HCT116 (cell line): ENCODE results near the gene DKK3. TPM values are rescaled to one million over a fixed set of nuclear protein-coding genes. Genes with fewer than 3 reads are reported as not detected.

Source experiments
- ATAC-seq: fragments of 200-7000 bp; cut with Tn5 transposase; 2 replicates; pipeline ENCODE4 v1.9.1; 2020; ENCODE audit warnings: mild to moderate bottlenecking, moderate library complexity
- BruUV-seq: library from RNA; stranded (reverse); fragments of 400-500 nt; replicated peaks from 2 replicates; lab custom pipeline; 2021; lab: Mats Ljungman, UMichigan
- CTCF ChIA-PET: fragments of 300-600 bp; sonication (Branson Sonifier 250); formaldehyde crosslinking; loops from one replicate; lab custom pipeline; 2021; ENCODE audit warnings: antibody characterized with exemption; lab: Charles Lee
- POLR2A ChIA-PET: fragments of 300-600, 350-600 bp; sonication (Branson Sonifier 250); formaldehyde crosslinking; loops from one replicate; lab custom pipeline; 2021; ENCODE audit warnings: antibody characterized with exemption; lab: Charles Lee
- RAD21 ChIA-PET, 2 experiments: fragments of 300-600 bp; sonication (Branson Sonifier 250); formaldehyde crosslinking; loops; one replicate each; lab custom pipeline; 2023; ENCODE audit warnings: low total read pairs in 2 of 2; ENCODE audit not compliant: uncharacterized antibody in 2 of 2, unreplicated experiment in 2 of 2, low non-redundant PET in 1 of 2; lab: Charles Lee
- DNase-seq: peaks from one replicate; pipeline ENCODE4 v3.0.0-alpha.2; 2010; ENCODE audit warnings: low read depth, low spot score
- H2AFZ ChIP-seq: fragments of 200-600 bp; shearing (Covaris generic), sonication (generic); 2 replicates; pipeline ENCODE4 v1.6.1; 2017; ENCODE audit warnings: low read depth, mixed run types, mixed read lengths, antibody characterized with exemption, low read length; ENCODE audit not compliant: poor library complexity, severe bottlenecking
- H3K27ac ChIP-seq: 2 replicates; pipeline ENCODE4 v1.5.1; 2012; ENCODE audit warnings: low read depth, low read length
- H3K27me3 ChIP-seq: fragments of 200-600 bp; sonication (generic); 2 replicates; pipeline ENCODE4 v1.6.1; 2016; ENCODE audit warnings: mixed run types, low read length, mixed read lengths; ENCODE audit not compliant: insufficient read depth
- H3K36me3 ChIP-seq, 2 experiments: fragments of 200-500 bp in 1 of 2; fragments of 200-600 bp in 1 of 2; sonication (Bioruptor generic) in 1 of 2; sonication (generic) in 1 of 2; 2 replicates each; pipeline versions ENCODE4 v1.5.1 to v1.6.1; 2014 to 2016; ENCODE audit warnings: low read length in 2 of 2, inconsistent platforms in 1 of 2, mixed read lengths in 1 of 2, mixed run types in 1 of 2; ENCODE audit not compliant: insufficient read depth in 2 of 2, control insufficient read depth in 1 of 2
- H3K4me1 ChIP-seq, 2 experiments: fragments of 200-600 bp in 1 of 2; sonication (generic) in 1 of 2; 2 replicates each; pipeline versions ENCODE4 v1.5.1 to v1.6.1; 2012 to 2017; ENCODE audit warnings: low read length in 2 of 2, inconsistent platforms in 1 of 2, mild to moderate bottlenecking in 1 of 2, mixed read lengths in 1 of 2, mixed run types in 1 of 2, moderate library complexity in 1 of 2; ENCODE audit not compliant: insufficient read depth in 2 of 2, control insufficient read depth in 1 of 2
- H3K4me2 ChIP-seq: fragments of 200-600 bp; sonication (generic); 2 replicates; pipeline ENCODE4 v1.6.1; 2017; ENCODE audit warnings: mixed run types, low read length, mixed read lengths
- H3K4me3 ChIP-seq, 2 experiments: fragments of 200-600 bp in 1 of 2; sonication (generic) in 1 of 2; replicated peaks in 1 of 2; 2 replicates each; pipeline ENCODE4 v1.5.1; 2011 to 2016; ENCODE audit warnings: low read length in 2 of 2, control low read depth in 1 of 2, low read depth in 1 of 2, mild to moderate bottlenecking in 1 of 2, mixed read lengths in 1 of 2, mixed run types in 1 of 2
- H3K79me2 ChIP-seq: fragments of 200-600 bp; sonication (generic); 2 replicates; pipeline ENCODE4 v1.6.1; 2017; ENCODE audit warnings: mild to moderate bottlenecking, mixed run types, low read length, moderate library complexity, mixed read lengths; ENCODE audit not compliant: insufficient read depth
- H3K9ac ChIP-seq: fragments of 200-600 bp; sonication (generic); 2 replicates; pipeline ENCODE4 v1.6.1; 2016; ENCODE audit warnings: low read length, mixed read lengths
- H3K9me2 ChIP-seq: fragments of 200-600 bp; sonication (generic), shearing (Covaris generic); 2 replicates; pipeline ENCODE4 v1.6.1; 2017; ENCODE audit warnings: mixed run types, mild to moderate bottlenecking, moderate library complexity; ENCODE audit not compliant: insufficient read depth
- H3K9me3 ChIP-seq, 2 experiments: fragments of 200-500 bp in 1 of 2; fragments of 200-600 bp in 1 of 2; sonication (Bioruptor generic) in 1 of 2; sonication (generic) in 1 of 2; 2 replicates each; pipeline ENCODE4 v1.6.1; 2014 to 2017; ENCODE audit warnings: low read length in 2 of 2, mixed read lengths in 2 of 2, inconsistent platforms in 1 of 2, low read depth in 1 of 2, mild to moderate bottlenecking in 1 of 2, mixed run types in 1 of 2, moderate library complexity in 1 of 2; ENCODE audit not compliant: control insufficient read depth in 1 of 2, insufficient read depth in 1 of 2
- H4K20me1 ChIP-seq: fragments of 200-600 bp; sonication (generic), shearing (Covaris generic); 2 replicates; pipeline ENCODE4 v1.6.1; 2017; ENCODE audit warnings: mixed run types, mild to moderate bottlenecking, moderate library complexity; ENCODE audit not compliant: insufficient read depth
- ATF3 ChIP-seq: IDR thresholded peaks from 2 replicates; pipeline ENCODE4 v1.6.1; 2012
- CBX3 ChIP-seq: IDR thresholded peaks from 2 replicates; pipeline ENCODE4 v1.6.1; 2012; ENCODE audit warnings: low read depth
- CTCF ChIP-seq, 3 experiments: fragments of 200-600 bp in 1 of 3; sonication (generic) in 1 of 3; IDR thresholded peaks in 2 of 3; conservative IDR thresholded peaks in 1 of 3; 2 replicates each; pipeline ENCODE4 v1.5.1; 2012 to 2017; ENCODE audit warnings: low read depth in 2 of 3, low read length in 2 of 3, antibody characterized with exemption in 1 of 3, borderline replicate concordance in 1 of 3, control low read depth in 1 of 3, mild to moderate bottlenecking in 1 of 3, mixed read lengths in 1 of 3, mixed run types in 1 of 3, moderate library complexity in 1 of 3; ENCODE audit not compliant: insufficient read depth in 1 of 3
- EGR1 ChIP-seq: IDR thresholded peaks from 2 replicates; pipeline ENCODE4 v1.6.1; 2012; ENCODE audit warnings: low read depth
- EZH2 ChIP-seq: fragments of 200-600 bp; sonication (generic); IDR thresholded peaks from 2 replicates; pipeline ENCODE4 v1.6.1; 2017; ENCODE audit warnings: antibody characterized with exemption, mixed run types
- EZH2phosphoT487 ChIP-seq: fragments of 200-600 bp; IDR thresholded peaks from 2 replicates; pipeline ENCODE4 v1.6.1; 2018; ENCODE audit warnings: antibody characterized with exemption, borderline replicate concordance
- JUND ChIP-seq: IDR thresholded peaks from 2 replicates; pipeline ENCODE4 v1.6.1; 2012
- POLR2A ChIP-seq: IDR thresholded peaks from 2 replicates; pipeline ENCODE4 v1.7.0; 2011; ENCODE audit warnings: borderline replicate concordance; ENCODE audit not compliant: insufficient read depth, insufficient read length; ENCODE audit errors: extremely low read depth
- POLR2AphosphoS5 ChIP-seq: IDR thresholded peaks from 2 replicates; pipeline ENCODE4 v1.6.1; 2011; ENCODE audit warnings: mild to moderate bottlenecking, low read depth, low read length, moderate library complexity
- RAD21 ChIP-seq: IDR thresholded peaks from 2 replicates; pipeline ENCODE4 v1.6.1; 2012; ENCODE audit warnings: low read depth, mild to moderate bottlenecking
- SIN3A ChIP-seq: IDR thresholded peaks from 2 replicates; pipeline ENCODE4 v1.6.1; 2012; ENCODE audit warnings: low read depth
- SP1 ChIP-seq: IDR thresholded peaks from 2 replicates; pipeline ENCODE4 v1.6.1; 2012; ENCODE audit warnings: low read depth
- TCF7L2 ChIP-seq: IDR thresholded peaks from 2 replicates; pipeline ENCODE4 v1.7.0; 2011; ENCODE audit warnings: borderline replicate concordance, inconsistent platforms; ENCODE audit not compliant: insufficient read depth, insufficient read length; ENCODE audit errors: extremely low read depth
- YY1 ChIP-seq: IDR thresholded peaks from 2 replicates; pipeline ENCODE4 v1.6.1; 2011; ENCODE audit warnings: low read length, low read depth, moderate library complexity, mild to moderate bottlenecking; ENCODE audit not compliant: insufficient replicate concordance; ENCODE audit errors: extremely low read depth
- ZFX ChIP-seq: fragments of 450-650 bp; IDR thresholded peaks from 2 replicates; pipeline ENCODE4 v1.6.1; 2017
- ZNF274 ChIP-seq: fragments of 200-500 bp; sonication (Bioruptor generic); IDR thresholded peaks from 2 replicates; pipeline ENCODE4 v1.6.1; 2014; ENCODE audit warnings: mild to moderate bottlenecking, low read depth, low read length, inconsistent platforms
- intact Hi-C: fragments of 100-400 bp; cut with micrococcal nuclease; formaldehyde crosslinking; loops from 2 replicates; pipeline ENCODE4 v1.10.0; 2022
- total RNA-seq: library from RNA; stranded (reverse); gene quantifications from one replicate; pipeline ENCODE4 v1.2.1, GENCODE V29; 2021; ENCODE audit not compliant: unreplicated experiment
- TF ChIP-seq, protein P1 (sequence below): IDR thresholded peaks from 2 replicates; pipeline ENCODE4 v1.6.1; 2011; ENCODE audit warnings: mild to moderate bottlenecking, low read length, moderate library complexity; ENCODE audit not compliant: insufficient replicate concordance; ENCODE audit errors: extremely low read depth

The DKK3 gene
- total RNA-seq, 1 experiment from 2014 or later = 0.49 TPM

GRCh38 chr11:11973866-11974265 is 34.6 kb downstream of the DKK3 start (continued):
- TF ChIP-seq CTCF (IDR thresholded peaks at IDR 0.05 in 2 of 3, conservative IDR thresholded peaks at IDR 0.05 in 1 of 3; ENCODE audit: borderline replicate concordance in 1 of 3, insufficient read depth in 1 of 3, low read depth in 2 of 3, low read length in 2 of 3) (no peak), JUND (no peak), SIN3A (no peak), ATF3 (no peak), POLR2A (no peak), TCF7L2 (no peak), EGR1 (no peak), EZH2 (no peak), POLR2AphosphoS5 (no peak)
- TF ChIP-seq, protein P1, sequence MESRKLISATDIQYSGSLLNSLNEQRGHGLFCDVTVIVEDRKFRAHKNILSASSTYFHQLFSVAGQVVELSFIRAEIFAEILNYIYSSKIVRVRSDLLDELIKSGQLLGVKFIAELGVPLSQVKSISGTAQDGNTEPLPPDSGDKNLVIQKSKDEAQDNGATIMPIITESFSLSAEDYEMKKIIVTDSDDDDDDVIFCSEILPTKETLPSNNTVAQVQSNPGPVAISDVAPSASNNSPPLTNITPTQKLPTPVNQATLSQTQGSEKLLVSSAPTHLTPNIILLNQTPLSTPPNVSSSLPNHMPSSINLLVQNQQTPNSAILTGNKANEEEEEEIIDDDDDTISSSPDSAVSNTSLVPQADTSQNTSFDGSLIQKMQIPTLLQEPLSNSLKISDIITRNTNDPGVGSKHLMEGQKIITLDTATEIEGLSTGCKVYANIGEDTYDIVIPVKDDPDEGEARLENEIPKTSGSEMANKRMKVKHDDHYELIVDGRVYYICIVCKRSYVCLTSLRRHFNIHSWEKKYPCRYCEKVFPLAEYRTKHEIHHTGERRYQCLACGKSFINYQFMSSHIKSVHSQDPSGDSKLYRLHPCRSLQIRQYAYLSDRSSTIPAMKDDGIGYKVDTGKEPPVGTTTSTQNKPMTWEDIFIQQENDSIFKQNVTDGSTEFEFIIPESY = no peak

DNA sequence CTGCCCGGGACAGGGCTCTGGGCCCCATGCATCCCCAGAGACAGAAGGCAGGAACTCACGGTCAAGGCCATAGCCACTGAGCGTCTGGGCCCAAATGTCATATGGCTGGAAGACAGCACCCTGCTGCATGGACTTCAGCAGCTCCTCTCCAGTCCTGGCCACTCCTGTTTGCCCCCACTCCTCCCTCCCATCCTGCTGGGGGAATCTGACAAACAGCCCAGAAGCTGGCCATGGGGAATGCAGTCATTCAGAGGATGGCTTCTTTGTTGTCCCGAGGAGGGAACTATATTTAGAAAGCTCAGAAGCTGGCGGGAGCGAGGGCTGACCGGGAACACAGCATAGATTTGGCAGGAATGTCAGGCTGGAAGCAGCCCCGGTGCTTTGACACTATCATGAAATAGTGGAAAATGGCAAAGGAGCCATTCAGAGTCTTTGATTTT is 35.0 kb downstream of the DKK3 start:
- no peaks in the 10 kb centered on the region for H3K36me3 ChIP-seq
- H3K9ac ChIP-seq = no peak overlapping the region
- no peaks in the 10 kb centered on the region for H3K79me2 ChIP-seq
- H3K4me3 ChIP-seq = no peak overlapping the region
- no peak overlapping the region for H2AFZ ChIP-seq
- DNase-seq (no peak), ATAC-seq (no peak)
- H3K9me3 ChIP-seq = no peaks in the 10 kb centered on the region
- ChIA-PET RAD21 (no interaction called here), CTCF (no interaction called here), POLR2A (no interaction called here)
- H3K9me2 ChIP-seq = no peaks in the 10 kb centered on the region
- BruUV-seq = no TSS peak
- no peaks in the 10 kb centered on the region for H3K27me3 ChIP-seq
- no peaks in the 10 kb centered on the region for H4K20me1 ChIP-seq
- no peak overlapping the region for H3K27ac ChIP-seq
- intact Hi-C loops = no loop called here
- peaks cover 25 to 36% of the 10 kb centered on the region in 2 experiments for H3K4me1 ChIP-seq
- no peak overlapping the region for H3K4me2 ChIP-seq
- TF ChIP-seq EZH2phosphoT487 (no peak), YY1 (no peak), CTCF (IDR thresholded peaks at IDR 0.05 in 2 of 3, conservative IDR thresholded peaks at IDR 0.05 in 1 of 3; ENCODE audit: borderline replicate concordance in 1 of 3, insufficient read depth in 1 of 3, low read depth in 2 of 3, low read length in 2 of 3) (no peak), EZH2 (no peak), RAD21 (no peak), SP1 (no peak), POLR2A (no peak), ZFX (no peak), JUND (no peak), CBX3 (no peak), ZNF274 (no peak)
- TF ChIP-seq, protein P1 = no peak
